D721Med (cell line): Measurements from ENCODE around the gene GPD1L.

Source experiments
- DNase-seq: peaks from one replicate; pipeline ENCODE4 v3.0.0; 2011; ENCODE audit warnings: low spot score; ENCODE audit not compliant: insufficient read length
- FAIRE-seq: peaks from 2 replicates; lab custom pipeline; 2011; peaks lifted over from hg19 to GRCh38; lab: Jason Lieb, UNC
- TF ChIP-seq, protein P1 (sequence below): IDR thresholded peaks from 2 replicates; pipeline ENCODE4 v1.5.1; 2012; ENCODE audit warnings: mild to moderate bottlenecking, control low read depth; ENCODE audit not compliant: insufficient read depth; ENCODE audit errors: missing control alignments

GPD1L gene

GRCh38 chr3:32125012-32125411 is 18.6 kb downstream of the GPD1L start:
- TF ChIP-seq, protein P1, sequence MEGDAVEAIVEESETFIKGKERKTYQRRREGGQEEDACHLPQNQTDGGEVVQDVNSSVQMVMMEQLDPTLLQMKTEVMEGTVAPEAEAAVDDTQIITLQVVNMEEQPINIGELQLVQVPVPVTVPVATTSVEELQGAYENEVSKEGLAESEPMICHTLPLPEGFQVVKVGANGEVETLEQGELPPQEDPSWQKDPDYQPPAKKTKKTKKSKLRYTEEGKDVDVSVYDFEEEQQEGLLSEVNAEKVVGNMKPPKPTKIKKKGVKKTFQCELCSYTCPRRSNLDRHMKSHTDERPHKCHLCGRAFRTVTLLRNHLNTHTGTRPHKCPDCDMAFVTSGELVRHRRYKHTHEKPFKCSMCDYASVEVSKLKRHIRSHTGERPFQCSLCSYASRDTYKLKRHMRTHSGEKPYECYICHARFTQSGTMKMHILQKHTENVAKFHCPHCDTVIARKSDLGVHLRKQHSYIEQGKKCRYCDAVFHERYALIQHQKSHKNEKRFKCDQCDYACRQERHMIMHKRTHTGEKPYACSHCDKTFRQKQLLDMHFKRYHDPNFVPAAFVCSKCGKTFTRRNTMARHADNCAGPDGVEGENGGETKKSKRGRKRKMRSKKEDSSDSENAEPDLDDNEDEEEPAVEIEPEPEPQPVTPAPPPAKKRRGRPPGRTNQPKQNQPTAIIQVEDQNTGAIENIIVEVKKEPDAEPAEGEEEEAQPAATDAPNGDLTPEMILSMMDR: no peak
- DNase-seq: no peak
- FAIRE-seq: no peak

GRCh38 chr3:32126305-32127015 is 20.0 kb downstream of the GPD1L start:
- FAIRE-seq (no peak), DNase-seq (no peak)
- TF ChIP-seq, protein P1: no peak

GRCh38 chr3:32127219-32127826 is 20.9 kb downstream of the GPD1L start:
- DNase-seq: no peak
- FAIRE-seq: no peak
- TF ChIP-seq, protein P1: no peak

DNA sequence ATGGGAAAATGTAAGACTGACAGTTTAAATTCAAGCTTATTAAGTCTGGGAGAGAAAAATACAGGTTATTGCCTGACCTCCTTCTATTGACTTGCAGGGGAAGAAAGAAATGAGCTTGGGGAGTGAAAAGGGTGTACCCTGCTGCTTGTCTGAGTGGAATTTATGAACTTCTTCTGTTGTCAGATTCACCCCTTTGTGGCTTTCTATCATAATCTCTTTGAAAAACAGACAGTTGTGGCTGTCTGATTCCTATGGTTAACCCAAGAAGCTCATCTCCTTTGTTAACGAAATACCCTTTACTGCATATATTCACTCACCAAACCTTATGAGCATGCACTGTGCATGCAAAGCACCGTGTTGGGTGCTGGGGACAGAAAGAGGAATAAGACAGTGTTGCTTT is 22.5 kb downstream of the GPD1L start:
- TF ChIP-seq, protein P1: no peak
- DNase-seq (no peak), FAIRE-seq (no peak)

DNA sequence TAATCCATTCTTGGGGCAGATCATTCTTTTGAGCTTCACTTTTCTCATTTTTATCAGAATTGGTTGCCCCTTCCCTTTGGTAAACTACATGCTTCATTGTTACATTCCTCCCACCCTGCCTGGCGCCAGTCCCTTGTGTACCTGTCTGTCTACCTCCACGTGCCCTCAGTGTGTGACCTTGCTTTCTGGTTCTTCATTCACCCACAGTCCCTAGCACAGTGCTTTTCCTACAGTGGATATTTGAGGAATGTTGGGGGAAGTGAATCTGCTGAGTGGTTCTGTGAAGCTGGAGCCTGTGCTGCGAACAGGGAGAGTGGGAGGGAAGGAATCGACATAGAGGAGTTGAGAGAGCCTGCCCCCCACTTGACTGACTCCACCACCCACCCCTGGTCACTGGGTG is 23.4 kb downstream of the GPD1L start:
- no peak for DNase-seq
- TF ChIP-seq, protein P1: no peak
- no peak for FAIRE-seq

- FAIRE-seq: no peak
- no peak for DNase-seq
- TF ChIP-seq, protein P1: no peak
Measured at GRCh38 chr3:32132121-32132520, 25.7 kb downstream of the GPD1L start.

DNA sequence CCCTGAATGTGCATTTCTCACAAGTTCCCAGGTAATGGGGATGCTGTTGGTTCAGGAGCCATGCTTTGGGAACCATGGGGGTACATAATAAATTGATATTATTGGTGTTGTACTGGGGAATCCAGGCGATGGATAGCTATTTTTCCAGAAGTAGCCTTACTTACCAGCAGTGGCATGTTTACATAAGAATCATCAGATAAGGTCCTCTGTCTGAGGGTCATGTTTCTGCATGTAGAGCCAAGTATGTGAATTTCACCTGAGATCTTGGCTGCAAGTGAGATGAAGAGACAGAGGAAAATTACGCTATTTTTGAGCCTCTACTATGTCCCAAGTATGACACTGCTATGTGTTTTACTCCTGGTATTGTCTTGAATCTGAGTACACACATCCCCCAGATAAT is 26.3 kb downstream of the GPD1L start:
- FAIRE-seq (no peak), DNase-seq (no peak)
- TF ChIP-seq, protein P1: no peak
